Measurements from ENCODE around the gene SNRPA.

DNA sequence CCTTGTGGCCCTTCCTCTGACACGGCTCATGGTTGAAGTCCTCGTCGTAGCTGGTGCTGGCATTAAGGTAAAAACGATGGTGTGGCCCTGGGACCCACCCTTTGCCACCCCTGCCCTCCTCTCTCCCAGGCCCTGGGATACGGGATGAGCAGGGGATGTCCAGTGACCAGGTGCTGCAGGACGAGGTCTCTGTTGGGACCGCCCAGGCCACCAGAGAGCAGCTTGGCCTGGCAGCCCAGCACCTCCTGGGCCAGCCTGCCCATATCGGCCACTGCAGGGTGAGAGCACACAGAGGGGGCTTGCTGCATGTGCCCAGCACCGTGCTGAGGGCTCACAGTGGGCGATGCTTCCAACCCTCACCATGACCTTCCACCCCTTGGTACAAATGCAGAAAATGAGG lies 7.1 kb upstream of the SNRPA start:
- no peak for TF ChIP-seq TEAD4 (IDR thresholded peaks at IDR 0.05)
- TF ChIP-seq, protein P1, sequence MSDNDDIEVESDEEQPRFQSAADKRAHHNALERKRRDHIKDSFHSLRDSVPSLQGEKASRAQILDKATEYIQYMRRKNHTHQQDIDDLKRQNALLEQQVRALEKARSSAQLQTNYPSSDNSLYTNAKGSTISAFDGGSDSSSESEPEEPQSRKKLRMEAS (IDR thresholded peaks at IDR 0.05) = no peak

Measured in Ishikawa (cell line).